Gastroesophageal sphincter (tissue), 3 donors: ENCODE measurements around the gene TRIM37.
"Not testable (repeated sequence)": the region's sequence is repeated elsewhere in the genome, so short reads cannot be mapped to it uniquely, and the experiment has no call there.

Experiments used
- CTCF ChIP-seq, 4 experiments: fragments of 200-600 bp in 2 of 4; fragments of 450-650 bp in 2 of 4; sonication (generic) in 1 of 4; IDR thresholded peaks; one replicate each; pipeline ENCODE4 v1.5.1; 2017 to 2019; ENCODE audit warnings: antibody characterized with exemption in 4 of 4, mild to moderate bottlenecking in 2 of 4, moderate library complexity in 2 of 4
- EP300 ChIP-seq: sonication (generic); formaldehyde crosslinking; IDR thresholded peaks from one replicate; pipeline ENCODE4 v1.6.1; 2017; ENCODE audit warnings: antibody characterized with exemption, mild to moderate bottlenecking
- POLR2A ChIP-seq, 2 donors: fragments of 450-650 bp; IDR thresholded peaks; one replicate each; pipeline ENCODE4 v1.6.1; 2017; ENCODE audit warnings: antibody characterized with exemption in 2 of 2, mild to moderate bottlenecking in 2 of 2, moderate library complexity in 1 of 2
- POLR2AphosphoS5 ChIP-seq: sonication (generic); formaldehyde crosslinking; IDR thresholded peaks from one replicate; pipeline ENCODE4 v1.6.1; 2017; ENCODE audit warnings: antibody characterized with exemption

GRCh38 chr17:58957725-58958073 is 149.0 kb downstream of the TRIM37 start:
- not testable (repeated sequence) for TF ChIP-seq CTCF (IDR thresholded peaks at IDR 0.05); POLR2A (IDR thresholded peaks at IDR 0.05); POLR2AphosphoS5; EP300
